HG03097 (cell line): Measurements from ENCODE around the gene CENPS.

Source experiments
- ATAC-seq: cut with Tn5 transposase; IDR thresholded peaks from one replicate; pipeline ENCODE4 v1.9.1; 2021; ENCODE audit not compliant: unreplicated experiment, low FRiP score

Gene CENPS

DNA sequence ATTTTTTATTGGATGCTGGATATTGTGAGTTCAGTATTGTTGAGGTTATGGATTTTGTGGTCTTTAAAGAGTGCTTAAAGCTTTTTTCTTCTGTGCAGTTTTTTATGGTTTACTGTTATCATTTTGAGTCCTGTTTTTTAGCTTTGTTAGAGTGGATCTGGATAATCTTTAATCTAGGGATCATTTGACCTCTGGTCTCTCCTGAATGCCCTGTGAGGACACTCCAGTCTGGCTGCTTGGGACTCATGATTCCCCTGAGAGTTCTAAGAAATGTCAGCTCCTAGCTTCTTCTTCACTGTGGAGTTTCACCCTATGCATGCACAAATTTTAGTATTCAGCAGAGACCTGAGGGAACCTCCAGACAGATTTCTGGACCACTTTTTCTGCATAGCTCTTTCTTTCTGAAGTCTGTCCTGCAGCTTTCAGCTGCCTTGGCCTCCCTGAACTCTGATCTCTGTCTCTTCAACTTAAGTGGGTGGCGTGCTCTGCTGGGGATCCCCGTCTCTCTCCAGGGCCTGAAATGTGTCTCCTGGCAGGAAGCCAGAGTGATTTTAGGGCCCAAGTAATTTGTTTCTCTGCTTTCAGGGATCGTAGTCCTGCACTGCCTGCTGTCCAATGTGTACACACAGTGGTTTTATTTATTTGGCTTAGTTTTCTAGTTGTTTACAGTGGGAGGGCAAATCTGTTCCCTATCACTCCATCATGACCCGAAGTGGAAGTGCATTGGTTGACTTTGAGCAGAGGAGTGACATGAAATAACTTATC is 59.2 kb downstream of the CENPS start:
- no peak for ATAC-seq

- ATAC-seq = no peak
Measured at GRCh38 chr1:10490286-10490970, 60.2 kb downstream of the CENPS start.
